NCI-H1694 treated with DMSO at 0.1 percent for 48 hours (cell line): Measurements from ENCODE around the gene CCDC69.
"Not testable (repeated sequence)": the region's sequence is repeated elsewhere in the genome, so short reads cannot be mapped to it uniquely, and the experiment has no call there.

Source experiments
- DNase-seq: peaks from one replicate; lab custom pipeline; 2025; lab: John Stamatoyannopoulos, UW

The CCDC69 gene

DNA sequence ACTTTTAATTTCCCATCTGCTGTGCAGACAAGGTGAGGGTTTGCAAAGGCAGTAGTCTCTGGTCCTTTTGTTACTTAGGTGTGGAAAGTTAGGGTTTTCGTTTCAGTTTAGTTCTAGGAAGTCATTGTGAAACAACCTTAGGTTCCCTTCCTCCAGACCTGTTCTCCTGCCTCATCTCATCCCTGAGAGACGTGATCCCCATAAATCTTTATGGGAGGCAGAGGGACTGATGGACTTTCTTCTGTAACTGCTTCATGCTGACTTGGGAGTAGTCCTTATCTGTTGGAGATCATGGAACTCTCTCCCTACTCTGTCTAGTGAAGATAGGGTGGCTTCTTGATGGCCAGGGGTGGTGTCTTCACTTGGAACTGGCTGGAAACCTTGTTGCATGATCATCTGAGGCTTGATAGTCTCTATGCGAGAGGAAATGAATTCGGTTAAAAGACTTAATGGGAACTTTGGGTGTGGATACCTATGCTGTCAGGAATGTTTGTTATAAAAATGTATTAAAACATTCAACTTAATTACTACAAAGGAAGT is 21.9 kb upstream of the CCDC69 start:
- DNase-seq, result no peak

DNA sequence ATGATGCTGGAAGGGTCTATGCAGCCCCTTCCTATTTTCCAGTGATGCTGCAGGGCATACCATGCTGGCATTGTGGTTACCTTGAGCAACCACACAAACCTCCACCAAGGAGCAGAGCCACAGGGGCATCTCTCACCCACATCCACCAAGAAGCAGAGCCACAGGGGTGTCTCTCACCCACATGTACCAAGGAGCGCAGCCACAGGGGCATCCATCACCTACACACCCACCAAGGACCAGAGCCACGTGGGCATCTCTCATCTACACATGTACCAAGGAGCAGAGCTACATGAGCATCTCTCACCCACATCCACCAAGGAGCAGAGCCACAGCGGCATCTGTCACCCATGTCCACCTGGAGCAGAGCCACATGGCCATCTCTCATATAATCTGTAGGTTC is 20.3 kb upstream of the CCDC69 start:
- DNase-seq, result no peak

GRCh38 chr5:151243564-151243963 is 19.7 kb upstream of the CCDC69 start:
- DNase-seq, result no peak

DNA sequence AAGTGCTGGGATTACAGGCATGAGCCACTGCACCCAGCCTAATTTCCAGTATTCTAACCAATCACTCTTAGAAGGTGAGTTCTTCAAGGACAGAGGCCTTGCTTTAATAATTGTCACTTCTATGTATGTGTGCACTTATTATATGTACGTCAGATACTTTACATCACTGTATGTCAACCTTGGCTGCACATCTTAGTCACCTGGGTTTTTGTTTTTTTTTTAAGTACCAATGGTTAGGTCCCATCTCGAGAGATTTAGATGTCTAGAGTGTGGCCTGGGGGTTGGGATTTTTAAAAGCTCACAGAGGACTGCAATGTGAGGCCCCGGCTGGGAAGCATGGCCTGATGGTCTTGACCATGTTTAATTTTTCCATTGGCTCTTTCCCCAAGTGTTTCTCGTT is 19.2 kb upstream of the CCDC69 start:
- no peak for DNase-seq

GRCh38 chr5:151240924-151241635 is 17.2 kb upstream of the CCDC69 start:
- no peak for DNase-seq

GRCh38 chr5:151240268-151240835 is 16.5 kb upstream of the CCDC69 start:
- not testable (repeated sequence) for DNase-seq

GRCh38 chr5:151239237-151239861 is 15.5 kb upstream of the CCDC69 start:
- DNase-seq, result no peak

GRCh38 chr5:151238303-151238741 is 14.4 kb upstream of the CCDC69 start:
- no peak for DNase-seq

GRCh38 chr5:151237685-151238084 is 13.8 kb upstream of the CCDC69 start:
- DNase-seq, result no peak

DNA sequence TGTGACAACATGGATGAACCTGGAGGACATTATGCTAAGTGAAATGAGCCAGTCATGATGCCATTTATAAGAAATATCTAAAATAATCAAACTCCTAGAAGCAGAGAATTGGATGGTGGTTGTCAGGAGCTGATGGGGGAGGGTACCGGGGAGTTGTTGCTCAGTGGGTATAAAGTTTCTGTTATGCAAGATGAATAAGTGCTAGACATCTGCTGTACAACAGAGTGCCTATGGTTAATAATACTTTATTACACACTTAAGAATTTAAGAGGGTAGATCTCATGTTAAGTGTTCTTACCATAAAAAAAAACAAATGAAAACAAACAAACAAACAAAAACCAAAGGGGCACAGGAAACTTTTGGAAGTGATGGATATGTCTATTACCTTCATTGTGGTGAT is 13.0 kb upstream of the CCDC69 start:
- DNase-seq, result no peak

DNA sequence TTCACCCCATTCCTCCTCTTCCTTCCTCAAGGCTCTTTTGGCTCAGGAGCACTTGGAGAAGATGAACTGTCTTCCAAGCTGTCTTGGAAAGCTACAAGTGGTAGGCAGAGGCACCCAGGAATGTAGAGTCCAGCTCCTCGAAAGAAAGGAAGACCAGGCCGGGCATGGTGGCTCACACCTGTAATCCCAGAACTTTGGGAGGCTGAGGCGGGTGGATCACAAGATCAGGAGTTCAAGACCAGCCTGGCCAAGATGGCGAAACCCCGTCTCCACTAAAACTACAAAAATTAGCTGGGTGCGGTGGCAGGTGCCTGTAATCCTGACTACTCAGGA is 11.3 kb upstream of the CCDC69 start:
- not testable (repeated sequence) for DNase-seq

DNA sequence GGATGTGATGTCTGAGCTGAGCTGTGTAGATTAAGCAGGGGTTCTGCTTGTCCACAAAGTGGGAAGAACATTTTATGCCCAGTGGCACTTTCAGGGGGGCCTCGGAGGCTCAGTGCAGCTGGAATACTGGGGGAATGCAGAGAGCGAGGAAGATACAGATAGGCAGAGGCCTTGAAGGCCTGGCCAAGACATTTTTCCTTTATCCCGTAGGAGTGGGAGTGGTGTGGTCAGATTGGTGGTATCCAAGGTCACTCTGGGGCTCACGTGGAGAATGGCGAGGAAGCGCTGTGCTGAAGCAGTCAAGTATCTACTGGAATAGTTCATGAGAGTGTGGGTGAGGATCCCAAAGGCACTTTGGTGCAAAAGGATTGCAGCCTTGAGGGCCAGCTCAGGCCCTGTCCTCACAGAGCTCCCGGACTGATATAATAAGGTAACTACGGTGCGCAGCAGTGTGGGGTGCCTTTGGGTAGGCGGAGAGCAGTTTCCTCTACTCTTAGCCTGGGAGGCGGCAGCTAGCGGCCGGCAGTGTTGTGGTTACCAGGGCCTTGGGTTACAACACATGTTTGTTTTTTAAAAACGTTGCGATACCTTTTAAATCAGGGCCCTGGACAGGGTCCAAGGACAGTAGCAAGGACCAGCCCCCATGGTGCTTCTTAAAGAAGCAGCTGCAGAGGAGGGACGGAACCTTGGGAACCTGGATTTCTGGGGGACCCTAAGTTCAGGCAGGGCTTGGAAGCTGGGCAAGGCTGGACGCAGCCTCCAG is 10.8 kb upstream of the CCDC69 start:
- DNase-seq, result no peak

DNA sequence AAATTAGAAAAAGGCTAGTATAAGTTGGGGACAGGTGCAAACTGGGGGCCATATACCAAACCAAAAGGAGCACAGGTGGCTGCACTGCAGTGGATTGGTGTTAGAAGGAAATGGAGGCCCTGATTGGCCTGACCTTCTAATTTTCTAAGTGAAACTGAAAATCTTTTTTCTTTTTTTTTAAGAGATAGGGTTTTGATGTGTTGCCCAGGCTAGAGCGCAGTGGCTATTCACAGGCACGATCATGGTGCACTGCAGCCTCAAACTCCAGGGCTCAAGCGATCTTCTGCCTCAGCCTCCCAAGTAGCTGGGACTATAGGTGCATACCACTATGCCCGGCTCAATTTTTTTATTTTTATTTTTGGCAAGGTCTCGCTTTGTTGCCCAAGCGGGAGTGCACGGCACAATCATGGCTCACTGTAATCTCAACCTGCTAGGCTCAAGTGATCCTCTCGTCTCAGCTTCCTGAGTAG is 9.8 kb upstream of the CCDC69 start:
- no peak for DNase-seq

DNA sequence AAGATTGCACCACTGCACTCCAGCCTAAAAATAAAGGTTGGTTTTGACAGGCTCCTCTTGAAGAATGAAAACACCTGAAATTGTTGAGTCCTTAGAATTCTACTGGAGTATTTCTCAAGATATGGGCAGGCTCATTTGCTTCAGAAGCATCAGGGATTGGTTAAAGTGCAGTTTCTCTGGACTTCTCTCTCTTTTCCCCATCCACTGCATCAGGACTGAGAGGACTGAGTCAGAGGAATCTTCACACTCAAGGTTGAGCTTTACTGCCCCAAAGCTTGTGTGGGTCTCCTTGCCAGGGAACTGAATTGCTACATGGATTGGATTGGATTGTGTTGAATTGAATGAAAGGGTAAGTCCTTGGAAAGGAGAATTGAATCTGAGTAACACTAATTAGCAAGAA is 7.5 kb upstream of the CCDC69 start:
- DNase-seq, result no peak

DNA sequence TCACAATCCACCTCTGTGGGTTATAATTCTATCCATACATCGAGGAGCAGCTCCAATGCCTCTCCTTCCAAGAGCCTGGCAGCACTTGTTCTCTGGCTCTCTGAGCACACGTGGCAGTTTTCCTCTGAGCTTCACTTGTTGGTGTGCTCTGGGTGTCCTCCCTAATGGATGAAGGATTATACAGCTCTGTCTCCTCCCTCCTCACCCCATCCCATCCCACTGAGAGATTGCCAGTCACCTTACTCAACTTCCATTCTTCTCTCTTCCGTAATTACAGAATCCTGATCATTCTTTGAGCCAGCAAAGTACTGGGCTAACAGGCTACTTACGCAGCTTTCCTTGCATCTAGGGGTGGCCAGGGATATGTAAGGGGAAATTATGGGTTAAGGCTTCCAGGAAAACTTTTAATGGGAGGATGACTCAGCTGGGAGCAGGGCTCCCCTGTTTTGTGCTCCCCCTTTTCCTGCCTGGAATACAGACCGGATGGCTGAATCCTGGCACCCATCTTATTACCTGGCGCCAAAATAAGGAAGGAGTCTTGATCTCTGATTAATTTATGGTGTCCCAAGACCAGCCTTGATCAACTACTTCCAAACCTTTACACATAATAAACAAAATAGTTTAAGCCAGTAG is 6.3 kb upstream of the CCDC69 start:
- no peak for DNase-seq

GRCh38 chr5:151228986-151229385 is 5.1 kb upstream of the CCDC69 start:
- no peak for DNase-seq

GRCh38 chr5:151227918-151228447 is 4.1 kb upstream of the CCDC69 start:
- no peak for DNase-seq

DNA sequence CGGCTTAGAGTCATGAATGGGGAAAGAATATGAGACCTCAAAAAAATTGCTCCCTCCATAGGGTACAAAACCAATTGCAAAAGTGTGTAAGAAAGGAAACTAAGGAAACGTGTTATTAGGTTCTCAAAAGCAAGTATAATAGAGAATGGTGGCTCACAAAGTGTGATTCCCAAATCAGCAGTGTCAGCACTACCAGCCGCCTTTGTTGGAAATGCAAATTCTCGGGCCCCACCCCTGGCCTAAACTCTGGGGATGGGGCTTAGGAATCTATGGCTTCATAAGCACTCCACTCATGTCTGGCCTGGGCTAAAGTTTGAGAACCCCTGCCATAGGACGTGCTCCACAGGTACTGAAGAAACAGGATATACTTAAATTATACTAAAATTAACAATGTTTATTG is 1.6 kb upstream of the CCDC69 start:
- no peak for DNase-seq

DNA sequence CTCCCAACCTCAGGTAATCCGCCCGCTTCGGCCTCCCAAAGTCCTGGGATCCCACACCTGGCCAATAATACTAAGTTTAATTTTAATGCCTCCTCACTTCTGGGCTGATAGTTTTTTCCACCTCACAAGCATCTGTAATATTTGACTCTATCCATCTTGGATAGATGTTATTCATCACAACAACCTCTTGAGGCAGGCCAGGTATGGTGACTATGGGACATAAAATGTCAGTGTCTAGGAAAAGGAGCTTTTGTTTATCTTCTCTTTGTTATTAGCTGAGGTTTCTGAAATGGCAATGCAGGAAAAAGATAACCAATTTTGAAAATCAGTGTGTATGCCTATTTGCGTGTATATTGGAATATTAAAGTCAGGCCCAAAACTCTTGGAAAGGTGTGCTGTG is 1.2 kb upstream of the CCDC69 start:
- no peak for DNase-seq

GRCh38 chr5:151224372-151224771 is 480 bp upstream of the CCDC69 start:
- DNase-seq, result no peak

GRCh38 chr5:151222790-151223446 is 974 bp downstream of the CCDC69 start:
- no peak for DNase-seq
